Measurements from ENCODE around the gene MYO5B.

DNA sequence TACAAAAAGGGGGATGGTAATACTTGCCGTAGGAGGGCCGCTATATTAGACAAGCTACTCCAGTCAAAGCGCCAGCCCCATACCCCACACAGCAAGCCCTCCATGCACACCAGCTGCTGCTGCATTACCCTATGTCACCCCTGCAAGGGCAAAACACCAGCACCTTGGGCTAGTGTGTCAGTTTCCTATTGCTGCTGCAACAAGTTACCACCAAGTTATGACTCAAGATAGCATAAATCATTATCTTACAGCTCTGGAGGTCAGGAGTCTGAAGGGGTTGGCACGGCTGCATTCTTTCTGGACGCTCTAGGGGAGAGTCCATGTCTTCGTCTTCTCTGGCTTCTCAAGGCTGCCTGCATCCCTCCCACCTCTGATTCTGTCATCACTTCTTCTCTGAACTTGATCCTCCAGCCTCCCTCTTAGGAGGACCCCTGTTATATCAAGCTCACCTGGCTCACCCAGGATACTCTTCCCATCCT is 293.0 kb downstream of the MYO5B start:
- TF ChIP-seq, protein P1, sequence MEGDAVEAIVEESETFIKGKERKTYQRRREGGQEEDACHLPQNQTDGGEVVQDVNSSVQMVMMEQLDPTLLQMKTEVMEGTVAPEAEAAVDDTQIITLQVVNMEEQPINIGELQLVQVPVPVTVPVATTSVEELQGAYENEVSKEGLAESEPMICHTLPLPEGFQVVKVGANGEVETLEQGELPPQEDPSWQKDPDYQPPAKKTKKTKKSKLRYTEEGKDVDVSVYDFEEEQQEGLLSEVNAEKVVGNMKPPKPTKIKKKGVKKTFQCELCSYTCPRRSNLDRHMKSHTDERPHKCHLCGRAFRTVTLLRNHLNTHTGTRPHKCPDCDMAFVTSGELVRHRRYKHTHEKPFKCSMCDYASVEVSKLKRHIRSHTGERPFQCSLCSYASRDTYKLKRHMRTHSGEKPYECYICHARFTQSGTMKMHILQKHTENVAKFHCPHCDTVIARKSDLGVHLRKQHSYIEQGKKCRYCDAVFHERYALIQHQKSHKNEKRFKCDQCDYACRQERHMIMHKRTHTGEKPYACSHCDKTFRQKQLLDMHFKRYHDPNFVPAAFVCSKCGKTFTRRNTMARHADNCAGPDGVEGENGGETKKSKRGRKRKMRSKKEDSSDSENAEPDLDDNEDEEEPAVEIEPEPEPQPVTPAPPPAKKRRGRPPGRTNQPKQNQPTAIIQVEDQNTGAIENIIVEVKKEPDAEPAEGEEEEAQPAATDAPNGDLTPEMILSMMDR (IDR thresholded peaks at IDR 0.05 in 4 of 5, conservative IDR thresholded peaks at IDR 0.05 in 1 of 5): no peak
- TF ChIP-seq POLR2A (IDR thresholded peaks at IDR 0.05): no peak
